Raji (cell line): ENCODE results near the gene EHBP1L1.

Experiments used
- POLR2A ChIP-seq: IDR thresholded peaks from 2 replicates; pipeline ENCODE4 v1.6.1; 2011; ENCODE audit warnings: low read depth, low read length, control low read depth; ENCODE audit not compliant: insufficient read depth

EHBP1L1 gene

DNA sequence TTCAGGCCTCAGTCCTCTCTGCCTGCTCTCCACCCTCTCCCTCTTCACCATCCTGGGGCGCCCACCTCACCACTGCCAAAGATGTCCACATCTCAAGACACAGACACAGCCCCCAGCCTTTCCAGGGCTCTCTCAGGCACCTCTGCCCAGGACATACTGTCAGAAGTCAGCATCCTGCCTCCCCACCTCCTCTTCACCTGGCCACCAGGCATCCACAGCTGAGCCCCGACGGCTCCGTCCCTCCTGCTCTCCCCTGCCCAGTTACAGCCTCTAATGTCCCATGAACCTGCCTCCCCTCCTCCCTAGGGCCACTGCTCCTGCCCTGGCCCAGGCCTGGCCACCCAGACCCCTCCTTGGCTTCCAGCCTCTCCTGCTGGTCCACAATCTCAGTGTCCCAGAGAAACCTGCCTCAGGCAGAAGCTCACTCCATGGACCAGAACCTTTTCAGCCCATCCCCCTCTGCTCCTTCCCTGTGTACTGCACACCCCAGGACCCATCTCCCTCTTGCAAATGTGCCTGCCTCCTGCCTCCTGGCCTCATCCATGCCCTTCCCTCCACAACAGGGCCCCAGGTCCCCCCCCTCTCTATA lies 20.9 kb upstream of the EHBP1L1 start:
- TF ChIP-seq POLR2A = no peak

- TF ChIP-seq POLR2A = no peak
Observed at GRCh38 chr11:65555693-65556231, 20.1 kb upstream of the EHBP1L1 start.

DNA sequence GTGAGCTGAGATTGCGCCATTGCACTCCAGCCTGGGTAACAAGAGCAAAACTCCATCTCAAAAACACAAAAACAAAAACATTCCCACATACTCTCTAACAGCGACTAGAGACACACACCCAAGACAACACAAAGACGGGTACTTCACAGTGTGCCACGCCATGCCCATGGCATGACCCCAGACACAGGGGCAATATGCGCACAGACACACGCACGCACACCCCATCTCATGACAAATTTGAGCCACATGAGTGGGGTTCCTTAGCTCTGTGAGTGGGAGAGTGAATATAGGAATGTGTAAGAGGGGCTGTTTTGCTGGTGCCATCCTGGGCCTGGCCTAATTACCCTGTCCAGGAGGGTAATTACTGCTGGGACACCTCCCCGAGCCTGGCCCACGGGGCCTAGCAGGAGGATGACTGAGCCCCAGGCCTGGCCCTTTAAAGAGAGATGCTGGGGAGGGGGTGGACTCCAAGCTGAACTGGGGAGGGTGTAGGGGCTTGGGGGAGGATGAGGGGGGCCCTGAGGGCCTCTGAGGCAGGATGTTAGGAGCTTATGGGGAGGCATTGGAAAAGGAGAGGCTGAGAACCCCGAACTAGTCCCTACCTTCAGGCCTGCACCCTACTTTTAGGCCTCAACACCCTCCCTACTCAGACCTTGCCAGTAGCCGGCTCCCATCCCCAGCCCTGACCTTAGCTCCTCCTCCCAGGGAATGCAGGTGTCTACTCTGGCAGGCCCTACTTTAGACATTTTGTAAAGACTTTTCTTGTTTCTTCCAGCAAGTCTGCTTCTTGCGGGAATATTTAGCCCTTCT lies 19.2 kb upstream of the EHBP1L1 start:
- no peak for TF ChIP-seq POLR2A

- TF ChIP-seq POLR2A = no peak
Observed at GRCh38 chr11:65557280-65558001, 18.4 kb upstream of the EHBP1L1 start.

DNA sequence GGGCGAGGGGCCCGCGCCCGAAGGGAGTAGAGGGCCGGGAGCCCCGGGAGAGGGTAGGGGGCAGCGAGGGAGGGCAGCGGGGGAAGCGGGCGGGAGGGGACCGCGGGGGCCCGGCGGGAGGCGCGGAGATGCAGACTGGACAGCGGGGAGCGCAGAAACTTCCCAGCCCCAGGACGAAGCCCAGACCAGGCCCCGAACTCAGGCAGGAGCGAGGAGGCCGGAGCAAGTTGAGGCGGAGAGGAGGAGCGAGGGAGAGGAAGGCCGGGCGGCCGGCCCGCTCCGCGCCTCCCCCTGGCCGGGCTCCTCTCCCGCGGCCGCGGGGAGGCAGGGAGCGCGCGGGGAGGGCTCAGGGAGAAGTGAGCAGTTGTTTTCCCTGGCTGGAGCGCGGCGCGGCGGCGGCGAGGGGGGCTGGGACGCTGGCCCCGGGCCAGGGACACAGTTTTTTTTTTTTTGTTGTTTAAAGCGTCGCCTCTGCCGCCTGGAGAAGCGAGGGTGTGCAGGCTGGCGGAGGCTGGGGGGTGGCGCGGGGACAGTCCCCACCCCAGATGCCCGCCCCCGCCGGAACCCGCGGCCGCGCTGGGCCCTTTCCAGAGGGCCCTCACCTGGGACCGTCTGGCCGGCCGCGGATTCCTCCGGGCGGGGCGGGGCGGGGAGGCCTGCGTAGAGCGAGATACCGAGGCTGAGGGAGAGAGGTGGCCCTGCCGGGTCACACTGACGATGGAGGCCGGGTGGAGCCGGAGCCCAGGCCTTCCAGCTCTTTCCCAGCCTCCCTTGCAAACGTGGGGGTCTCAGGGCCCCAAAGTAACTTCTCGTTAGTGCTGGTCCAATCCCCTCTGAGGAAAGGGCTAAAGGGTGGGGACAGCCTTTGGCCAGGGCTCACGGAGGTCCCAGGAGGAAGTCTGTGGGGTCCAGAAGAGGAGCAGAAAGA lies 17.6 kb upstream of the EHBP1L1 start, which contains the start of gene LTBP3:
Gene LTBP3, minus strand, starts transcription at position 358 of the 928 bp plus-strand sequence. CDS start 400 bp downstream, outside the sequence.
- no peak for TF ChIP-seq POLR2A

DNA sequence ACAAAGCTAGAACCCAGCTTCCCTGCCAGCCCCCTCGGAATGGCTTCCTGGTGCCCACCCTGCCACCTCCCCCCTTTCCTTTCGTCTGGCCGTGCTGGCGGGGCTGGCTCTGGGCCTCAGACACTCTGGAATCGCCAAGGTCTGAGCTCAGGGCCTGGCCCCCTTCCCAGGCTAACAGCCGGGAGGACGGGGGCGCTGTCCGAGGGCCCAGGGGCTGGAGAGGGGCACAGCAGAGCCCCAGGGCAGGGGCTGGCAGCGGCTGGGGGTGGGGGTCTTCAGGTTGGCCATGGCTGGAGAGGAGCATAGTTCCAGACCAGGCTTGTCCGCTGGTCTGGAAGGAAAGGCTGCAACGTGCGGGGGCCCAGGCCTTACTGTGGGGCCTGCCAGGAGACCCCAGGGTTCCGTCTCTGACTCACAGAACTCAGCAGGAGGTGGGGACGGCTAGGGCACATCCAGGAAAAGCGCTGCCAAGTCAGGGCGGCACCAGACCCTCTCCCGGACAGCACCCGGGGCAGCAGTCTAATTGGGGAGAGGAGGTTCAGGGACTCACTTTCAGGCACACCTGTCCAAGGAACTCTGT lies 16.8 kb upstream of the EHBP1L1 start:
- TF ChIP-seq POLR2A = no peak

- TF ChIP-seq POLR2A = no peak
Observed at GRCh38 chr11:65559535-65559934, 16.3 kb upstream of the EHBP1L1 start.

DNA sequence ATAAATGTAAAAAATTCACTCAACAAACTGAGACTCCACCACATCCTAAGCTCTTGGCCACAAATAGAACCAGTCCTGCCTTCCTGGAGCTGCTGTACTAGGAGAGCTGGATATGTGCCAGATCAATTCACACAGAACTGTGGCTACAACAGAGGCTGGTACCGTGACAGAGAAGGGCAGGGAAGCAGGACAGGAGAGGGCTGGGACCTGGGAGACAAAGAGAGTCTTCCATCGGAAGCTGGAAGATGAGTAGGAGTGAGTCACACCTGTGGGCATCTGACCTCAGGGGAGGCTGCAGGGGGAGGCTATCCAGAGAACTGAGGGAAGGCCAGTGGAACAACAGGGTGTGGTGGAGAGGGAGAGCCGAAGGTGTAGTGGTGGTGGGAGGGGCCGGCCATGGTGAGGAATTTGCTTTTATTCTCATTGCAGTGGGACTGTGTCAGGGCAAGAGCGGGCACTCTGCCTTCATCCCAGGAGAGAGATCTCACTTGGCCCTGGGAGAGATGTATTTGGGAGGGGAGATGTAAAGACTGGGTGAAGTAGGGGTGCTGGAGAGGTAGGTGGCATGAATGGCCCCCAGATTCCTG lies 15.8 kb upstream of the EHBP1L1 start:
- no peak for TF ChIP-seq POLR2A

GRCh38 chr11:65560555-65561418 lies 15.1 kb upstream of the EHBP1L1 start:
- TF ChIP-seq POLR2A = no peak

GRCh38 chr11:65562020-65562419 lies 13.8 kb upstream of the EHBP1L1 start:
- no peak for TF ChIP-seq POLR2A

DNA sequence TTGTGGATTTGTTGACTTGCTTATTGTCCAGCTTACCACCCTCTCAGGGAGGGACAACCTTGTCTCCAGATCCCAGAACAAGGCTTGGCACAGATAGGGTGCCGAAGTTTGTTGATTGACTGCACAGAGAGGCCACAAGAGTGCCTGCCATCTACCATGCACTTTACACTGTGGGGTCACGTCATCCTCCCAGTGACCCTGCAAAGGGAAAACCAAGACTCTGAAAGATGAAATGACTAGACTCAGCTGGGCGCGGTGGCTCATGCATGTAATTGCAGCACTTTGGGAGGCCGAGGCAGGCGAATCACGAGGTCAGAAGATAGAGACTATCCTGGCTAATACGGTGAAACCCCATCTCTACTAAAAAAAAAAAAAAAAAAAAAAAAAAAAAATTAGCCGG lies 13.1 kb upstream of the EHBP1L1 start:
- no peak for TF ChIP-seq POLR2A

DNA sequence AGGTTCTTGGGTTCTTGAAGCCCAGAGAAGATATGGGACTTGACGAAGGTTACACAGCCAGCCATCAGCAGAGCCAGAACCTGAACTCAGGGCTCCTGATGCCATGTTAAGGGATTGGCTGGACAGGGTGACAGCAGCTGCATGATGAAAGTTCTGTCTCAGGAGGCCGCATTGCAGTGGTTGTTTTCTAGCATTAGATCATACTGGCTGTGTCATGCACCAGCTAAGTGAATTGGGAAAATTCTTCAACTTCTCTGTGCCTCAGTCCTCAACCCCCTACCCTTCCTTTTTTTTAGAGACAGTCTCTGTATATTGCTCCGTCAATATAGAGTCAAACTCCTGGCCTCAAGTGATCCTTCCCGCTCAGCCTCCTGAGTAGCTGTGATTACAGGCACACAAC lies 12.3 kb upstream of the EHBP1L1 start:
- no peak for TF ChIP-seq POLR2A

DNA sequence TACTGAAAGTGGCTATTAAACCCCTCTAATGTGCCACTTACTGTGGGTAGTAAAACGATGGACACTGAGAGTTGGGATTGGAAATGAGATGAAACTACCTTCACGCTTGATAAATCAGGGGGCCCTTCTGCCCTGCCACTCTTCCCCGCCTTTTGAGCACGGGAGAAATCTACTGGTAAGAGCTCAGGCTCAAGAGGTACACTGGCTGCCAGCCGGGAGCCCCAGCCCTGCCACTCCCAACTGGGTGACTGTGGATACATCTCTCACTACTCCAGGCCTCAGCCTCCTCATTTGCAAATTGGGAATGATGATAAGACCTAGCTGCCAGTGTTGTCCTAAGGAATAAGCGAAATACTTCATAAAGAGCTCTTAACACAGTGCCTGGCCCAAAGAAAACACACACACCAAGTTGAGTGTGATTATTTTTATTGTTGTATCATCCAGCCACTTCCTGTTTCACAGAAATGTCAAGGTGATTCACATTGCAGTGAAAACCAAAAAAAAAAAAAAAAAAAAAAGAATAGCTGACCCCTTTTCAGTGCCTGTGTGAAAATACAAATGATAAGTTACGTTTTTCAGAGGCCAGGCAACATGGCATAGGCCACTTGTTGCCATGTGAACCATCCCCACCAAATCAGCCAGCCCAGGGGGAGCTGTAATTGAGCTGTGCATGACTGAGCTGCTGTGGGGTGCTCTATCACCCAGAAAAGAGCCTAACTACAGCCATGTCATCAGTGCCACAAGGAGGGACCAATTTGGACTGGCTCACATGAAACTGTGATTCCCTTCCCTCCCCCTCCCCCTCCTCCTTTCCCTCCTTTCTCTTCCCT lies 10.0 kb upstream of the EHBP1L1 start:
- TF ChIP-seq POLR2A = no peak
